ENCODE results near the gene JARID2.
"Not testable (repeated sequence)": the region's sequence is repeated elsewhere in the genome, so short reads cannot be mapped to it uniquely, and the experiment has no call there.

JARID2 gene

GRCh38 chr6:15287670-15288375 lies 42.0 kb downstream of the JARID2 start:
- DNase-seq (ENCODE audit: low read depth, low spot score) = no peak

- no peak for DNase-seq (ENCODE audit: low read depth, low spot score)
Measured at GRCh38 chr6:15288856-15289255, 43.0 kb downstream of the JARID2 start.

GRCh38 chr6:15289456-15289855 lies 43.6 kb downstream of the JARID2 start:
- not testable (repeated sequence) for DNase-seq (ENCODE audit: low read depth, low spot score)

GRCh38 chr6:15290067-15290680 lies 44.3 kb downstream of the JARID2 start:
- DNase-seq (ENCODE audit: low read depth, low spot score) = no peak

DNA sequence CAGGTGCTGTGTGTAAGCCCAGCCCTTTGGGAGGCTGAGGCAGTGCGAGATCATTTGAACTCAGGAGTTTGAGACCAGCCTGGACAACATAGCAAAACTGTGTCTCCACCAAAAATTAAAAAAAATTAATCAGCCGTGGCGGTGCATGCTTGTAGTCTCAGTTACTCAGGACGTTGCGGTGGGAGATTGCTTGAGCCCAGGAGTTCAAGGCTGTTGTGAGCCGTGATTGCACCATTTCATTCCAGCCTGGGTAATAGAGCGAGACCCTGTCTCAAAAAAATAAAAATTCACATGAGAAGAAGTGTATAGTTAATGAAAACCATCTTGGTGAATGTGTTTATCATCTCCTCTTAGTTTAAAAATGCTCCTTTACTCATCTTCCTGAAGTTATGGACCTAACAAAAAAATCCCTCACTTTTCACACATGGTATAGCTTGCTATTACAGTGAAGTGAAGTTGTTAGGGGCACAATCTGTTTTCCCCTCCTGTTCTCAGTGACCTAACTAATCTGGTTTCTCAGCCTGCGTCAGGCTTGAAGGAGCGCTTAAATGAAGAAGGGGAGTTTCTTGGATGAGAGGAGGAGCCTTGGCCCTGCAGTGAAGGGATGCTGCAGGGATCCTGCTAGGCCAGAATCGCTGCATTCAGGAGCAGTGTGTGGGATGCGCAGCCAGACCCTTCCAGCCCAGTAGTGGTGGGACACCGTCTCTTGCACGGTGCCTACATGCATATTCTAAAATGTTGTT lies 45.3 kb downstream of the JARID2 start:
- no peak for DNase-seq (ENCODE audit: low read depth, low spot score)

GRCh38 chr6:15292721-15293302 lies 46.9 kb downstream of the JARID2 start:
- no peak for DNase-seq (ENCODE audit: low read depth, low spot score)

DNA sequence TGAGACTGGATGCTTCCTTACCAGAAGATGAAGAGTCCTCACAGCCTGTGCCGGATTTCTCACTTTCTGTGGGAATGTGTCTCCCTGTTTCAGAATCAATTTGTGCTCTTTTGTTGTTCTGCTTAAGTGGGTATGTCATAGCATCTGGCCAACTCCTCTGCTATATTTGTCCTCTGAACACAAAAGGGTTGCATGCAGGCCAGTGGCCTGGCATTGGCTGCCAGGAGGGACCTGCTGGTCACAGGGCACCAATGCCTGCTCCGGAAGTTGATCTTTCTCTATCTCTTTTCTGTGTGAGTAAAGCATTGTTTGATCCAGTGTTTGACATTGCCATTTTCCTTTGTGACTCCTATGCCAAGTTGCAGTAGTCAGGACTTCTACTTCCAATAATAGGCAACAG lies 47.8 kb downstream of the JARID2 start:
- DNase-seq (ENCODE audit: low read depth, low spot score) = no peak

DNA sequence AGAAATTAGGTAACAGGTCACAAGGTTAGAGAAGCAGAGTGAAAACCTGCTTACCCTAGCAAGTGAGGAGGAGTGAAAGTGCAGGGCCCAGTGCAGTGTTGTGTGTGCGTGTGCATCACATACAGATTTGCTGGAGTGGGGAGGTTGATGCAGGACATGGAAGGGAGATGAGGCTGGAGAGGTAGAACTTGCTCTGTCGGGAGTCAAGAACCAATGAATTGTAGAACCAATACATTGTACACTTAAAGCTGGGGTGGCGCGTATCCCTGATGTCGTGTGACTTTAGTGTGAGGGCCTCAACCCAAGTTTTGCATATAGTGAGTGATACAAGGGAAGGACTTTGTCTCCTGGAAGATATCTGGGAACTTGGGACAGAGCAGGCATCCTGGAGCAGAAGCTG lies 48.6 kb downstream of the JARID2 start:
- DNase-seq (ENCODE audit: low read depth, low spot score) = no peak

DNA sequence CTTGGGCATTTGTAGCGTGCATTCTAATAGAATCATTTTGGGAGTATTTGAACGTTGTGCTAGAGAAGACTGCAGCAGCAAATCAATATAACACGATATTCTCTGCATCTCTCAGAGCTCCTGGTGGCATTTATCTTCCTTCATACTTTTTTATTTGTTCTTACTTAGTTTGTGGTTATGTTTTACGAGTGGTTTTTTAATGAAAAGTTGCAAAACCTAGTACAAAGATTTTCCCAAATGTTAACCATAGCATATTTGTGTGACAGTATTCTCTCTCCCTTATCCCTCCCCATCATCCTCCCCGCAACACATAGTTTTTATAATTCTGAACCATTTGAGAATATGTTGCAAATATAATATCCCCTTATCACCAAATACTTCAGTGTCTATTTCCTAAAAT lies 50.4 kb downstream of the JARID2 start:
- no peak for DNase-seq (ENCODE audit: low read depth, low spot score)

DNA sequence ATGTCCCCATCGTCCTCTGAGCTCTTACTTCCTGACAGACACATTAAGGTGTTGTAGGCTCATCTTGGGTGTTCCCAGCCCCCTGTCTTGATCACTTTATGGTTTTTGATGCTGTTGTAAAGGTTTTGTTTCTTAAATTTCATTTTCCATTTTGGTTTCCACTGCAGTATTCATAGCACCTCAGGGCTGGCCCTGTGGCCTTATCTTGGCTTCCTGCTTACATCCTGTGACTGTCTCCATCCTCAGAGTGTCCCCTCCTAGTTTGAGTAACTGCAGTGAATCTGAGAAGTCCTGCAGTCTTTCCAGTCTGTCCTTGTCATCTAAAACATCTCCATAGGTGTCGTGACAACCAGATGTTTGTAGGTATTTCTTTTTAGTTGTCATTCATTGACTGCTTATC lies 50.9 kb downstream of the JARID2 start:
- no peak for DNase-seq (ENCODE audit: low read depth, low spot score)

GRCh38 chr6:15297167-15297566 lies 51.3 kb downstream of the JARID2 start:
- DNase-seq (ENCODE audit: low read depth, low spot score) = not testable (repeated sequence)

DNA sequence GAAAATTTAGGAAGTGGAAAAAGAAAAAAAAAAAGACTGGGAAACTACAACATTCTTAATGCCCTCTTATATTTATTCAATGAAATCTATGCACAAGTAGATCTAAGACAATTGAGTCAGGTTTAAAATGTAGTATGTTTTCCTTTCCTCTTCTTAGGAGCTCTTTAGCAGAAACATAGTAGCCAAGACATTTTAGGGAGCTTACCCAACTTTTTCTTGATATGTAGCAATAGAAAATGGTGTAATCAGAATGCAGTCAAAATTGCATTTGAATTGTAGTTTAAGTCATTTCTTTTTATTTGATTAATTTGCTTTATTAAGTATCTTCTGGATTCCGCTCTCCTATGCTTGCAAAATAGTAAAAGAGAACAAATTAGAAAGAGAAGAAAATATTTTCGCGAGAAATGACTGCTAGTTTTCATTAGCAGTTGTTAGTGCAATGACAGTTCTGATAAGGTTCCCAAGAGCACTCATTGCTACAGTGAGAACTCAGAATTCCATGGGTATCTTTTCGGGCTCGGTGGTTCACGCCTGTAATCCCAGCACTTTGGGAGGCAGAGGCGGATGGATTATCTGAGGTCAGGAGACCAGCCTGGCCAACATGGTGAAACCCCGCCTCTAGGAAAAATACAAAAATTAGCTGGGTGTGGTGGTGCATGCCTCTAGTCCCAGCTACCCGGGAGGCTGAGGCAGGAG lies 52.2 kb downstream of the JARID2 start:
- DNase-seq (ENCODE audit: low read depth, low spot score) = no peak

- no peak for DNase-seq (ENCODE audit: low read depth, low spot score)
Measured at GRCh38 chr6:15299430-15300131, 53.7 kb downstream of the JARID2 start.

GRCh38 chr6:15301179-15302006 lies 55.5 kb downstream of the JARID2 start:
- DNase-seq (ENCODE audit: low read depth, low spot score) = no peak

DNA sequence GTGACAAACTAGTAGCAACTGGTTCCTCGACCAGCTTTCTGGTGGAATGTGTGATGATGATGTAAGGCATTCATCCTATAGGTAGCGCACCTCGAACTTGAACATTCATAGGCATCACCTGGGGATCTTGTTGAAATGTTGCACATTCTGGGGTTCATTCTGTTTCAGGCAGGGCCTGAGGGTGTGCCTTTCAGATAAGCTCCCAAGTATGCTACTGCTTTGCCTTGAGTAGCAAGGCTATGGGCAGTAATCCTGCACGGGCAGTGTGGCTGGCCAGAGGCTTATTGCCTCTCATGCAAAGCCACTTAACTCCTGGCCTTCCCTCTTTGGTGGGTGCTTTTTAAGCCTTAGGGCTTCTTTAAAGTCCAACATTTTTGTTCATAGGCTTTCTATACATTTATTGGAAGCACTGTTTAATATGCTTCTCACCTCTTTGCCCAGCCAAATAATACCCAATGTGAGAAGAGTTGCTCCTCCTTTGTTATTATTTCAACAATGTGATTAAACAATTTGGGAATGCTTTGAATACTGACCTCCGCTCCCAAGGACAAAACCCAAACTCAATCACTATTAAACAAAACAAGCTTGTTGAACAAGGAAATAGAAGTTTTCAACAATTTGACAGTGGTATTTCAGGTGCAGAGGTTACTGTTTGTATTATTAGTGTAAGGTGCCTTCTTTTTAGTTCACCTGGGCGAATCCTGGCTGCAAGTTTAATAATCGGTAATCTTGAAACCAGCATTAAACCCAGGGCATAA lies 57.5 kb downstream of the JARID2 start:
- DNase-seq (ENCODE audit: low read depth, low spot score) = no peak

DNA sequence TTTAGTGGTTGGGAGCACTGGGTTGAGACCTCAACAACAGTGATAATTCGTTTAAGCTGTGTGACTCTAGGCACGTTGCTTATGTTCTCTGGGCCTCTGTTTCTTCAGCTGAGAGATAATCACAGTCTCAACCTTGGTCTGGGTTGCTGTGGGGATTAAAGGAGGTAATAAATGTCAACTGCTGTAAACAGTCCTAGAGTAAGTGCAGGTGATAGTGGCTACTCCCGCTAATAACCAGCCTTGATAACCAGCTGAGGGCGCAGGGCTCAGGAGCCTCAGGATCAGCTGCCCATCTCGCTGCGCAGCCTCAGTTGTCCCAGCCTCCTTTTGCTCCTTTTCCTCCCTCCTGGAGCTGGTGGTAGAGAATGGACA lies 58.0 kb downstream of the JARID2 start:
- DNase-seq (ENCODE audit: low read depth, low spot score) = no peak

- DNase-seq (ENCODE audit: low read depth, low spot score) = no peak
Measured at GRCh38 chr6:15304337-15305042, 58.6 kb downstream of the JARID2 start.

DNA sequence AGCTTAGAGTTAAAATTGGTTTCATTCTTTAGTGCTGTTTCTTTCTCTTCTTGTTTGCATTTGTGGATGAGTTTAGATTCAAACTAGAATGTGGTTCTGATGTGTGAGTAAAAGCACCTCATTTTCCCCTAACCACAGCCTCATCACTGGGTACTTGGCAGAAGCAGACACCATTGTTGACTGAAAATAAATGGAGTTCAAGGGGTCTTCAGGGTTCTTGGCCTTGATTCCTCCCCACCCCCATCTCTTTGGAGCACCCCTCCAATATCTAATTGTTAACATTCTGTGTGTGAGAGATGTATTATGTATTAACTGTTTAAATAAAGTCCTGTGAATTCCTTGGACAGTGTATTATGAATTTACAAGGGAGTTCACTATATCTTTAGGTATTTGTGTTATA lies 59.6 kb downstream of the JARID2 start:
- no peak for DNase-seq (ENCODE audit: low read depth, low spot score)

DNA sequence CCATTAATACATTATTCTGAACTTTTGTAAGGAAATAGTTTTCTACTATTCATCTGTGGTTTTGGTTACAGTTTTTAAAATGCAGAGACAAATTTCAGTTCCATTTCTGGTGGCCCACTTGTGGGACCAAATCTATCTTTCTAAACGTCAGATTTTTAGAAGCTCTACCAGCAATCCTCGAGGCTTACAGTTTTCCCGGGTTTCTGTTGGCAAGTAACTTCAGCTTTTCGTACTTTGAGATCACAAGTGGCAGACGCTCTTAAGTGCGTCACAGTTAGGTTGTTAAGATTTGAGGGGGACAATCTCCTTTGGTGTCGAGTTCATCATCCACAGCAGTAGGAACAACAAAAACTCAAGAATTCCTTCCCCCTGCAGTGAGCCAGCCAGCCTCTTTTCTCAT lies 60.0 kb downstream of the JARID2 start:
- no peak for DNase-seq (ENCODE audit: low read depth, low spot score)
